ENCODE data around the gene KNTC1.
A peak's percentile ranks its signal among the peaks of the same experiment; 100 is the strongest.
"Not testable (repeated sequence)": the region's sequence is repeated elsewhere in the genome, so short reads cannot be mapped to it uniquely, and the experiment has no call there.

Gene KNTC1

GRCh38 chr12:122560138-122560537, 33.1 kb downstream of the KNTC1 start:
- no peak for DNase-seq

GRCh38 chr12:122563361-122563760, 36.3 kb downstream of the KNTC1 start:
- no peak for DNase-seq

- not testable (repeated sequence) for DNase-seq
Observed at GRCh38 chr12:122566816-122567215, 39.8 kb downstream of the KNTC1 start.

GRCh38 chr12:122569288-122569687, 42.2 kb downstream of the KNTC1 start:
- no peak for DNase-seq

GRCh38 chr12:122570006-122570405, 43.0 kb downstream of the KNTC1 start:
- DNase-seq, result not testable (repeated sequence)

- no peak for DNase-seq
Observed at GRCh38 chr12:122571821-122572220, 44.8 kb downstream of the KNTC1 start.

- not testable (repeated sequence) for DNase-seq
Observed at GRCh38 chr12:122583294-122583693, 56.2 kb downstream of the KNTC1 start.

GRCh38 chr12:122584177-122584863, 57.3 kb downstream of the KNTC1 start:
- DNase-seq, result no peak

GRCh38 chr12:122590990-122591389, 63.9 kb downstream of the KNTC1 start:
- DNase-seq, result no peak

- not testable (repeated sequence) for DNase-seq
Observed at GRCh38 chr12:122591966-122592365, 64.9 kb downstream of the KNTC1 start.

GRCh38 chr12:122592543-122592942, 65.5 kb downstream of the KNTC1 start:
- not testable (repeated sequence) for DNase-seq

GRCh38 chr12:122593910-122594309, 66.9 kb downstream of the KNTC1 start:
- DNase-seq, result no peak

- no peak for DNase-seq
Observed at GRCh38 chr12:122596838-122597237, 69.8 kb downstream of the KNTC1 start.

- DNase-seq, result no peak
Observed at GRCh38 chr12:122602456-122602855, 75.4 kb downstream of the KNTC1 start.

GRCh38 chr12:122604993-122605392, 77.9 kb downstream of the KNTC1 start:
- DNase-seq, result no peak

GRCh38 chr12:122609732-122610131, 82.7 kb downstream of the KNTC1 start:
- DNase-seq, result no peak

GRCh38 chr12:122610207-122610606, 83.2 kb downstream of the KNTC1 start:
- no peak for DNase-seq

- DNase-seq, result no peak
Observed at GRCh38 chr12:122610911-122611310, 83.9 kb downstream of the KNTC1 start.

- DNase-seq, result no peak
Observed at GRCh38 chr12:122614839-122615238, 87.8 kb downstream of the KNTC1 start.

GRCh38 chr12:122615780-122616179, 88.7 kb downstream of the KNTC1 start:
- DNase-seq, result no peak

- DNase-seq, result no peak
Observed at GRCh38 chr12:122635471-122635870, 108.4 kb downstream of the KNTC1 start.

- DNase-seq, result no peak
Observed at GRCh38 chr12:122643207-122643805, 116.3 kb downstream of the KNTC1 start.

- peak; percentile 27 to 73 for DNase-seq
Observed at GRCh38 chr12:122646517-122647217, 119.6 kb downstream of the KNTC1 start.

Data from CD4-positive, alpha-beta T cell treated with Interleukin-1 beta for 1 hour (primary cell).